ENCODE results near the gene TRIM66.

DNA sequence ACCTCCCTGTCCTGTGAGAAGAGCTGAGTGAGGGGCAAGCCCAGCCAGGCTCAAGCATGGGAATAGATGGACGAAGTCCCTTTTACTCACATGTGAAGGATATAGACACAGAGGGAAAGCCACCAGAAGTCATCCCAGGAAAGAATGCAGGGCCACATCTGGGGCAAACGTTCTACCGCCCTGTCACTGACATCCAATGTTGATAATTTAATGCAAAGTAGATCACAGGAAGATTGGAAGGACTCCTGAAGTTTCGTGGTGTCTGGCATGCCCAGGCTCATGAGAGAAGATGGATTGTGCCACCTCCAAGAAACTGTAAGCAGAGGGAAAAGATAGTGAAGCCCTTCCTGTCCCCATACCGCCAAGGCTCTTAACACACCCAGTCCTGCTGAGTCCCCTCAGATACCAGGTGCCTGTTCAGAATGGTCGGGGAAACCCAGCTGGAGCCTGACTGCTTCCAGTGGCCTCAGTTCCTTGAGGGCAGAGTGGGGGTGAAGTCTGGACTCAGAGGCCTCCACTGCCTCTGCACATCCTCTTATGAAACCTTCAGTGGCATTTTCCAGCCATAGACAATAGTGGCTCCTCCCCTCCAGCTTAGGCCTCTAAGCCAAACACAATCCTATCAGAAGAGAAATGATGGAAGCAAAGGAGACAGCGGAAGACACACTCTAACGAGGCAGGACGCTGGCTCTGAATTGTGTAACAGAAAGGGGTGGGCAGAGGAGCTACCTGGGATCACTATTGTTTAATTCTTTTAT is 80.9 kb downstream of the TRIM66 start:
- no peak for TF ChIP-seq POLR2A (IDR thresholded peaks at IDR 0.05)
- TF ChIP-seq, protein P1, sequence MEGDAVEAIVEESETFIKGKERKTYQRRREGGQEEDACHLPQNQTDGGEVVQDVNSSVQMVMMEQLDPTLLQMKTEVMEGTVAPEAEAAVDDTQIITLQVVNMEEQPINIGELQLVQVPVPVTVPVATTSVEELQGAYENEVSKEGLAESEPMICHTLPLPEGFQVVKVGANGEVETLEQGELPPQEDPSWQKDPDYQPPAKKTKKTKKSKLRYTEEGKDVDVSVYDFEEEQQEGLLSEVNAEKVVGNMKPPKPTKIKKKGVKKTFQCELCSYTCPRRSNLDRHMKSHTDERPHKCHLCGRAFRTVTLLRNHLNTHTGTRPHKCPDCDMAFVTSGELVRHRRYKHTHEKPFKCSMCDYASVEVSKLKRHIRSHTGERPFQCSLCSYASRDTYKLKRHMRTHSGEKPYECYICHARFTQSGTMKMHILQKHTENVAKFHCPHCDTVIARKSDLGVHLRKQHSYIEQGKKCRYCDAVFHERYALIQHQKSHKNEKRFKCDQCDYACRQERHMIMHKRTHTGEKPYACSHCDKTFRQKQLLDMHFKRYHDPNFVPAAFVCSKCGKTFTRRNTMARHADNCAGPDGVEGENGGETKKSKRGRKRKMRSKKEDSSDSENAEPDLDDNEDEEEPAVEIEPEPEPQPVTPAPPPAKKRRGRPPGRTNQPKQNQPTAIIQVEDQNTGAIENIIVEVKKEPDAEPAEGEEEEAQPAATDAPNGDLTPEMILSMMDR (IDR thresholded peaks at IDR 0.05): no peak
